Measurements from ENCODE around the gene L3HYPDH.

L3HYPDH gene

DNA sequence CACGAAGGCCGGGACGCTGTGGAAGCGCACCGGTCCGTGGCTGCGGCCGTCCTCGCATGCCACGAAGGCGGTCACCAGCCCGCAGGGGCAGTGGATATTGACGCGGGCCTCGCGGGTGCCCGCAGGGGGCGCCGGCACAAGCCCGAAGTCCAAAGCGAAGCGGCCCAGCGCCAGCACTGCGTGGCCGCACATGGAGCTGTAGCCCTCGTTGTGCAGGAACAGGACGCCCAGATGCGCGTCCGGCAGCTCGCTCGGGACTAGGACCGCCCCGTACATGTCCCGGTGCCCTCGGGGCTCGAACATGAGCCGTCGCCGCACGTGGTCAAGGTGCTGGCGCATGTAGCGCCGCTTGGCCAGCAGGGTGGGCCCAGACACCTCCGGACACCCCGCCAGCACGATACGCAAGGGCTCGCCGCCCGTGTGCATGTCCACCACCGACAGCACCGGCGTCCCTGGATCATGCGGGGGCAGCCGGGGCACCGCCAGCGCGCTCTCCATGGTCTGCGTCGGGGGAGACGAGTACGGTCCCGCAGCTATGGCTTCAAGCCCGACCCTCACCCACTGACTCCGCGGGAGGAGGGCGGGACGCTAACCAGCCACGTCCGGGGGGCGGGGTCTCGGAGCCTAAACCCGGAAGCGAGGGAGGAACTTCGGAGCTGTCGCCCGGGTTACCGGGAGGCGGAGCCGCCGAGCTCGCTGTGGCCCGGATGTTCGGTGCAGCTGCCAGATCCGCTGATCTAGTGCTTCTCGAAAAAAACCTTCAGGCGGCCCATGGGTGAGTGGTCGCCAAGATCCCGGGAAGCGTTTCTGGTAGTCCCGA is at the start of gene L3HYPDH, which contains the start of gene JKAMP:
TSS of gene L3HYPDH (minus strand) at position 590 of the 820 bp plus-strand sequence. CDS start at position 498, 92 bp downstream.
TSS of gene JKAMP (plus strand) at position 699 of the 820 bp plus-strand sequence. CDS start at position 772, 73 bp downstream.
- peak; percentile 77 for DNase-seq (ENCODE audit: low read depth)

DNA sequence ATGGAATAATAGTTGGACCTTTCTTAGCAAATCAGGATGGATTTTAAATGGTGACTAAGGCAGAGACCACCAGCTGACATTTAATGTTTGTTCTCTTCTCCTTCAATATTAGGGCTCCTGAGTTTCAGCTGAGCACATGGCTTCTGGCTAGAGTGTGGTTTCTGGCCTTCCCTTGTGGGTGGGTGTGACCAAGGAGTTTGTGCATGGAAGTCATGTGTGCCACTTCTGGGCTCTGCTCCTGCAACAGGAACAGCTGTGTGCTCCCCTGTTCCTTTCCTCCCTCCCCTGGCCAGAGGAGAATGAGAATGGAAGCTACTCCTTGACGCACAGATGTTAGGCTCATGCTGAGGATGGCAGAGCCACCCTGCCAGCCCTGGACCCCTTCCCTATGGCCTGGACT is 48.2 kb upstream of the L3HYPDH start:
- no peak for DNase-seq (ENCODE audit: low read depth)

- no peak for DNase-seq (ENCODE audit: low read depth)
Observed at GRCh38 chr14:59530349-59530748, 46.1 kb upstream of the L3HYPDH start.

DNA sequence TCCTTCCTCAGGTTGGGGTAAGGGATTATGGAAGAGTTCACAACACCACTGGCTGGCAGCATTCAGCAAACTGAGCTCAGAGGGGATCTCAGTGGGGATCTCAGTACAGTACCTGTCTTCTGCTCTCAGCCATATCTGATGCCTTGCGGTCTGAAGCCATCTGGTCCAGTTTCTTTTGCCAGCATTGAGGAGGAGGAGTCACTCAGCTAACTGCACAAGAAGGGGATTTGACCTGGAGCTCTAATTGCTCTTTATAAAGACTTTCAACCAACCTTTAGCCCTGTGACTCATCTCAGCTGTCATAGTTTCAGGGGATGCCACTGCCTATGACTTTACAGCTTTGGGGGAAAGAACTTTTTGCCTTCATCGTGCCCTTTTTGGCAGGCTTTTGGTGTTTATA is 45.0 kb upstream of the L3HYPDH start:
- no peak for DNase-seq (ENCODE audit: low read depth)

GRCh38 chr14:59520224-59520623 is 36.0 kb upstream of the L3HYPDH start:
- DNase-seq (ENCODE audit: low read depth), result no peak

- no peak for DNase-seq (ENCODE audit: low read depth)
Observed at GRCh38 chr14:59511916-59512575, 27.8 kb upstream of the L3HYPDH start.

DNA sequence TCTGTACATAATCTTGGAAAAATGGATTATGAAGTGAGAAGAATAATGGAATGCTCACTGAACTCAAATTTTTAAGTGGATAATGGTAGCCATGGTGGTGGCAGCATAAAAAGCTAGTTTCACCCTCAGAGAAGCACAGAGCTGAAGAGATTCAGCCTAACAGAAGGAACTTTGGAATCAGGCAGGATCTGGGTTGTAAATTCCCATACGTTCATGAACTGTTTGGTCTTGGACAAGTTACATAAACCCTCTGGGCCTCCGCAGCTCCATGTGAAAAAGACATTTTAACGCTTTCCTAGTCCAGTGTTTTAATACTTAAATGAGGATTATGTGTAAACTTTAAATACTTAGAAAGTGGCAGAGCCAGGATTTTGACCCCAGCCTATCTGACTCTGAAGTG is 26.8 kb upstream of the L3HYPDH start:
- DNase-seq (ENCODE audit: low read depth), result no peak

- no peak for DNase-seq (ENCODE audit: low read depth)
Observed at GRCh38 chr14:59510001-59510400, 25.8 kb upstream of the L3HYPDH start.

GRCh38 chr14:59509101-59509500 is 24.9 kb upstream of the L3HYPDH start:
- no peak for DNase-seq (ENCODE audit: low read depth)

DNA sequence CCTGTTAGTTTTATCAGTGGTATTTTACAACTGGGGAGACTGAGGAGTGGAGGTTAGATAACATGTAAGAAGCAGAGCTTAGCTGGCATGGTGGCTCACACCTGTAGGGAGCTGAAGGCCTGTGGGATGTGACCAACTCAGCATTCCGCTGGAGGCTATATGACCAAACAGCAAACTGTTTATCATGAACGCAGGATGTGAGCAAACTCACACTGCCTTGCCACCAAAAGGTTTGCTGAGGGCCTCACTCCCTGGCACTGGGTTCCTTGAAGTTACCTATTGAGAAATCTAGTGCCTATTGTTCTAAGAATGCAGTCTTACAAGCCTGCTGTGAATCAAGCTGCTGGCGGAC is 23.5 kb upstream of the L3HYPDH start:
- DNase-seq (ENCODE audit: low read depth), result no peak

DNA sequence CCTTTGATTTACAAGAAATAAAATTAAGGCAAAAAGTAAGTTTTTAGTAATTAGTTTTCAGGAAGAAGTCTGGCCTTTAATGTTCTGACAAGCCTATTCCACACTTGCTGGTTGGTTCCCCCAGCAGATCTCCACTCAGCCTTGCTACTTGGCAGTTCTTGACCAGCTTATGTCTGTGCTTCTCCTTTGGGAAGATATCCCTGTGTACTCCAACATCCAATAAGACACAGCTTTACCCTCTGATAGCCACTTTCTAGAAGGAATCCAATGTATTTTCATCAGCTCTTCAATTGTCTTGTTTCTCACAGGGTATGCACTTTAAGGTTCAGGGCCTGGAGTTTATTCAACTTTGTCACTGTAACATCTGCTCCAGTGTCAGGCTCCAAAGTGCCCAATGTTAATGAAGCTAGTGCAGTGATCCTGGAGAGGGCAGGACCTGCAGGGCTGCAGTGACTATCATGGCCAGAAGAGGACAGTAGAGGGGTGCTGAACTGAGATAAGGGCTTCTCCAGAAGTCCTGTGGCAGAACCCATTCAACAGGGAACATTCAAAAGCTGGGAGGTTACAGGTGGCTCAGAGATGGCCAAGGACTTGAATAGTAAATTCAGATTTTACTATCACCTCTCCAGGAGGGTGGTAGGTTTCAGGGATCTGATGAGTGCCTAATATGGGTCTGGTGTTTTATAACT is 23.0 kb upstream of the L3HYPDH start:
- DNase-seq (ENCODE audit: low read depth), result no peak

DNA sequence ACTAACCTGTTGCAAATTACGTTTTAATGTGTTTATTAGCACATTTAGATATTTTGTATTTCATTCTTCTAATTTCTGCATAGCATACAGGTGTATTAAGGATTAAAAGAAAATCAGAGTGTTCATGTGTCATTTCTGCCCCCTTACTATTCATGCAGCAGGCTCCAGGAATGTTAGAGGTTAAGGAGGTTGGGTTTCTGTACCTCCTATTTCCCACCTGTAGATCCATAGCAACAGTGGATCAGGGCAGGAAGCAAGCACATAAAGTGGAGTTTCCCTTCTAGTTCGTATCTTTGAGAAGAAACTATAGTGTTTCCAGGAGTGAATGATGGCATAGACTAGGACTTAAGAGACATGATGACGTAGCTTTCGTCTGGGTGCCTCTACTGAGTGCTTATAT is 19.0 kb upstream of the L3HYPDH start:
- no peak for DNase-seq (ENCODE audit: low read depth)

DNA sequence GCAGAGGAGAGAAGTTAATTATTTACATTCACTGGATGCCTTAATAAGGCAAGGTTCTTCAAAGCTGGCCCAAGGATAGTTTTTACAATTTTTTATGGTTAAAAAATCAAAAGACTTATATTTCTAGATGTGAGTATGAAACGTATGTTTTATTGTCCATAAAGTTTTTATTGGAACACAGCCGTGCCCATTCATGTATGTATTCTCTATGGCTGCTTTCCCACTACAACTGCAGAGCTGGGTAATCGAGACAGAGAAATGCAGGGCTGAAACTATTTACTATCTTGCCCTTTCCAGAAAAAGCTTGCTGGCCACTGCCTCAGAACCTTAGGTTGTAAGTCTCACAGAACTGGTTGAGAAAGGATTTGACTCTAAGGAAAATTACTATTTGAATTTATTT is 16.5 kb upstream of the L3HYPDH start:
- no peak for DNase-seq (ENCODE audit: low read depth)

DNA sequence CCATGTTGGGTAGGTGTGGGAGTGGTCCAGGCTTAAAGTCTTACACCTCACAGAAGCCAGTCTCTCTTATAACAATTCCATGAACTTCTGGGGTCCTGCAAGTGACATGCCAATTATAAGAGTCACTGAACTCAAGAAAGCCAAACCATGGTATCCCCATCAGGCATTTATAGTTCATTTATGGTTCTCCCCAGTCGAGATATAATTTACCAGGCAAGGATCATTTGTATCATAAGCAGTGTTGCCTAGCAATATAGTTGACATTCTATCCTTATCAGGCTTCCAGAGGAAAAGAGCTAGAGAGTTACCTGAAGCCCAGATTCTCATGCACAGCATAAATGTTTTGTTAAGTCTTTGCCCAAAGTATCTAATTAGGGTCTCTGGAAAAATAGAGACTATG is 8.2 kb upstream of the L3HYPDH start:
- DNase-seq (ENCODE audit: low read depth), result no peak

- no peak for DNase-seq (ENCODE audit: low read depth)
Observed at GRCh38 chr14:59490756-59491155, 6.5 kb upstream of the L3HYPDH start.

DNA sequence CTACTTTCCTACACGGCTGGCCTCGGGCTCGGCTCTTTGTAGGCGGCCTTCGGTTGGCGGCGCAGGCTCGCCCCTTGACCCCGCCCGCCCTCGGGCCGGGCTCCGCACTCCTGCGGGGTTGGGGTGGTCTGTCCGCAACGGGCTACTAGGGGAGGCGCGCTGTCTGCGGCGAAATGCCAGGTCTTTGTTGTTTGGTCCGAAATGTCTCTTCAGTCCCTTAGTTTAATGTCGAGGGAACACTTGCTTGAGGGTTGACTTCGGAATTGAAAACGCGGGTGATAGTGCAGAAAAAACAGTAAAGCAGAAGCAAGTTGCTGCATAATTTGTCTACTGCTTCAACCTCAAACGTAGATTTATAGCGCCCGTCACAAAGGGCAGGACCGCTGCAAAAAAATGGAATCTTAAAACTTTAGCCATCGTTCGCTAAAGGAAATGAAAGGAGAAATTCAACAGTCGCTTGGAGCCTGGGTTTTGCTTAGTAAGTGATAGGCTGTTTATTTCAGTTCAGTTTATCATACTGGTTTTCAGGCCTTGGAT is 499 bp upstream of the L3HYPDH start:
- DNase-seq (ENCODE audit: low read depth), result no peak

GRCh38 chr14:59483363-59483762 is 845 bp downstream of the L3HYPDH start:
- no peak for DNase-seq (ENCODE audit: low read depth)

DNA sequence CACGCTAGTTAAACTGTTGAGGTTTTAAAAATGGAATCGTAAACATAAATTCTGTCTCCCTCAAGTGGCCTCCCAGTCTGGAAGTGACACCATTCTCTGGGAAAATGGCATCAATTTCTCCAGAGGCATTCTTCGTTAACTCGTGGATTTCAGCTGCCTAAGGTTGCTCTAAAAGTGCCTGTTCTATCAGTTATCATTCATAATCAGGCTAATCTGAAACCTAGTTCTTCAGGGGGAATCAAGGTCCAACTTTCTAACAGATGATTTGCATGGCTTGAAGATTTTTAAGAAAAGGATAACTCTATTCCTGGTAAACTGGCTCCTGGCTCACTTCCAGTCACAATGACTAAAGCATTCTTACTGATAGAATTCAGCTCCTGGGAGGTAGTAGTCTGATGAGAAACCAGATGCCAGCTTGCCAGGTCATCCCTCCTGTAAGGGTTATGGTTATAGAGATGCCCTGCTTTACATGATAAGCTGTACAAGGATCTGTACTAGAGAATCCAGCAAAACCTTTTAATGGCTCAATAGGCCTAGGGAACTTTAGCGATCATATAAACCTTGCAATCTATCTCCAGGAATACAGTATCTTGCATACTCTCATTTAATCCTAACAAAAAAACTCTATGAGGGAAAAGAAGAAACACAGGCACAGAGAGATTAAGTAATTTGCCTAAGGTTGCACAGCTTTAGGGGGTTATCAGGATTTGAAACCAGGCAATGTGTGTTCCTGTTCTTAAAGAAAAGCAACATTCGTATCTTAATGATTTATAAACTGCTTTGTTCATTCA is 1.5 kb downstream of the L3HYPDH start:
- DNase-seq (ENCODE audit: low read depth), result no peak

DNA sequence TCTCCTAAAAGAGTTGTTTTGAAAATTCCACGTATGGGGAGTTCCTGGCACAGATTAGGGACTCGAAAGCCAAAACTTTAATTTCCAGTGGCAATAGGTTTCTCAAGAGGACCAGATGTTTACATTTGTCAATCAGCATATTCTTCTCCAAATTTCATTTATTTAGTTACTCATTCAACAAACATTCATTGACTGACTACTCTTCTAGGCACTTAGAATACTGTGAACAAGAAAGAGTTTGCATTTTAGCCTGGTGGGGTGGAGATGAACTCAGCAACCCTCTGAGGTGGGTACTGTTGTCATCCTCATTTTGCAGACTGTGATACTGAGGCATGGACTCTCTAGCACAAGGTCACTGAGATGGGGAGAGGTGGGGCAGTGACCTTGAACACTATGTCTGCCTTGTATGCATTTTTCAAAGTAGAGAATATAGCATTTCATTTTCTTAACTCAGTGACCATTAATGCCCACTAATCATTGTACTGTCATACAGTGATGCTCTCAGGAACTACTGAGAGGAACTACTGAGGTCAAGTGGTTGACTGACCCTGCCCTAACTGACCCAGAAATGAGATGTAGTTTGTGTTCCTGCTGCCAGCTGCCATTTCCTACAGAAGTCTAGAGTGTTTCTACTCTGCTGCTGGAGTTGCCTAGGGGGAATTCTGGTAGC is 2.2 kb downstream of the L3HYPDH start:
- no peak for DNase-seq (ENCODE audit: low read depth)

- no peak for DNase-seq (ENCODE audit: low read depth)
Observed at GRCh38 chr14:59481407-59481806, 2.8 kb downstream of the L3HYPDH start.

GRCh38 chr14:59480166-59480565 is 4.0 kb downstream of the L3HYPDH start:
- DNase-seq (ENCODE audit: low read depth), result no peak

Measured in CMK (cell line).